Ovary (tissue), 3 donors: ENCODE measurements around the gene CFAP53.

Experiments used
- EP300 ChIP-seq: sonication (generic); formaldehyde crosslinking; IDR thresholded peaks from one replicate; pipeline ENCODE4 v1.6.1; 2017; ENCODE audit warnings: antibody characterized with exemption
- POLR2A ChIP-seq: fragments of 450-650 bp; IDR thresholded peaks from one replicate; pipeline ENCODE4 v1.6.1; 2017; ENCODE audit warnings: antibody characterized with exemption, mild to moderate bottlenecking, moderate library complexity
- TF ChIP-seq, protein P1 (sequence below), 3 donors: fragments of 450-650 bp in 2 of 3; fragments of 200-600 bp in 1 of 3; IDR thresholded peaks; one replicate each; pipeline versions ENCODE4 v1.5.1 to v1.8.0; 2016 to 2022; ENCODE audit warnings: antibody characterized with exemption in 3 of 3, mild to moderate bottlenecking in 1 of 3
- donor health status: DM: no; HTN: no; CAD: no.

DNA sequence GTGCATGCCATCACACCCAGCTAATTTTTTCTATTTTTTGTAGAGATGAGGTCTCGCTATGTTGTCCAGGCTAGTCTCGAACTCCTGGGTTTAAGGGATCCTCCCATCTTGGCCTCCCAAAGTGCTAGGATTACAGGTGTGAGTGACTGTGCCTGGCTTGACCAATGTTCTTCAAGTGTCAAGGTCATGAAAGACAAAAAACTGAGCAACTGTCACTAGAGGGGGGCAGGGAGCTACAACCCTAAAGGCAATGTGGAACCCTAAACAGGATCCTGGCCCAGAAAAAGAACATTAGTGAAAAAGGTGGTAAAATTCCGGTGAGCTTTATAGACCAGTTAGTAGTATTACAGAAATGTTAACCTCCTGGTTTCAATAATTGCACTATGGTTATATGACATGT, 78.6 kb downstream of the CFAP53 start:
- TF ChIP-seq POLR2A (no peak), EP300 (no peak)
- TF ChIP-seq, protein P1, sequence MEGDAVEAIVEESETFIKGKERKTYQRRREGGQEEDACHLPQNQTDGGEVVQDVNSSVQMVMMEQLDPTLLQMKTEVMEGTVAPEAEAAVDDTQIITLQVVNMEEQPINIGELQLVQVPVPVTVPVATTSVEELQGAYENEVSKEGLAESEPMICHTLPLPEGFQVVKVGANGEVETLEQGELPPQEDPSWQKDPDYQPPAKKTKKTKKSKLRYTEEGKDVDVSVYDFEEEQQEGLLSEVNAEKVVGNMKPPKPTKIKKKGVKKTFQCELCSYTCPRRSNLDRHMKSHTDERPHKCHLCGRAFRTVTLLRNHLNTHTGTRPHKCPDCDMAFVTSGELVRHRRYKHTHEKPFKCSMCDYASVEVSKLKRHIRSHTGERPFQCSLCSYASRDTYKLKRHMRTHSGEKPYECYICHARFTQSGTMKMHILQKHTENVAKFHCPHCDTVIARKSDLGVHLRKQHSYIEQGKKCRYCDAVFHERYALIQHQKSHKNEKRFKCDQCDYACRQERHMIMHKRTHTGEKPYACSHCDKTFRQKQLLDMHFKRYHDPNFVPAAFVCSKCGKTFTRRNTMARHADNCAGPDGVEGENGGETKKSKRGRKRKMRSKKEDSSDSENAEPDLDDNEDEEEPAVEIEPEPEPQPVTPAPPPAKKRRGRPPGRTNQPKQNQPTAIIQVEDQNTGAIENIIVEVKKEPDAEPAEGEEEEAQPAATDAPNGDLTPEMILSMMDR (IDR thresholded peaks at IDR 0.05), result no peak
